UCSD-AML1 (cell line): ENCODE data around the gene PCDH15.

ENCODE experiments used
- DNase-seq: peaks from one replicate; lab custom pipeline; 2025; ENCODE audit not compliant: unreplicated experiment; lab: John Stamatoyannopoulos, UW

PCDH15 gene

DNA sequence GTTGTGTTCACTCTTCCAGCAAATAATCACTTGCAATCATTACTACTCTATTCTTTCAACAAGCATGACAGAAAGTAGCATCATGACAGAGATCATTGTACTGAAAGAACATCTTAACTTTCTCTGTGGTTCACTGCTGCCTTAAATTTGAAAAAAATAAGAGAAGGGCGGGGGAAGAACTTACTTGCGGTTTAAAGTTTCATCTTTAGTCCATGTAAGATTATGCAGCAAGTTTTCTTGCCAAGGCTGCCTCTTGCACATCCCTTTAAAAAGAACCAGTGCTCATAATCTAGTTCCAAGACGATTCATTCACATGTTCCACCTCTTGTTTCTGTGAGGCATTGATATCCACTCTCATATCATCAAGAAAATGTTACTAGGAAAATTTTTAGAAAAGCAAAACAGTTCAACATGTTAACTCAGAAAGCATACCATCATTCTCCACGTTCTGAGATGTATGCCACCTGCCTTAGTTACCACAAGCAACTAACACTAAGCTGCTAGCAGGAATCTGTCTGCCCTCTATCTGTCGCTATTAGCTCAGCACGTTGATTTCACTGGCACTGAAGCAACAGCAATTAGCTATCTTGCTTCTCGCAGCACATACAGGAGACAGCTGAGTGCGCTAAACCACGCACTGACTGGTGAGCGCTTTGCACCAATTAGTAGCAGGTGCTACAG is at the start of gene PCDH15:
Gene PCDH15, minus strand, starts transcription at position 491 of the 681 bp plus-strand sequence. CDS start 136,969 bp downstream, outside the sequence.
- peak; percentile 2 for DNase-seq

DNA sequence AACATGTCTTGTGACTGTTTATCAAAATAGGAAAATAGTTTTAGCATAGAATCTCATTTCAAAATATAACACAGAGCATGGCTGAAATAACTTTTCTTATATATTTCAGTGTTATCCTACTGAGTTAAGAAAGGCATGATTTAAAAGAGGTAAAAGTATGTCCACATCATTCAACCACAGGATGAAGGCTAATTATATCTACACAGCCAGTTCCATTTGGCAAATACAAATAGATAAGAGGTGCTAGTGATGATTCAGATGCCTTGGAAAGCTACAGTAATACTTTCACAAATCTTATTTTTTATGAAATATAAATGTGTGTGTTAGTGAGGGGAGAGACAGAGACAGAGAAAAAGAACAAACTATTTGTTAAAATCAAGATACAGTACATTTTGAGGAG is 42.9 kb upstream of the PCDH15 start:
- no peak for DNase-seq

DNA sequence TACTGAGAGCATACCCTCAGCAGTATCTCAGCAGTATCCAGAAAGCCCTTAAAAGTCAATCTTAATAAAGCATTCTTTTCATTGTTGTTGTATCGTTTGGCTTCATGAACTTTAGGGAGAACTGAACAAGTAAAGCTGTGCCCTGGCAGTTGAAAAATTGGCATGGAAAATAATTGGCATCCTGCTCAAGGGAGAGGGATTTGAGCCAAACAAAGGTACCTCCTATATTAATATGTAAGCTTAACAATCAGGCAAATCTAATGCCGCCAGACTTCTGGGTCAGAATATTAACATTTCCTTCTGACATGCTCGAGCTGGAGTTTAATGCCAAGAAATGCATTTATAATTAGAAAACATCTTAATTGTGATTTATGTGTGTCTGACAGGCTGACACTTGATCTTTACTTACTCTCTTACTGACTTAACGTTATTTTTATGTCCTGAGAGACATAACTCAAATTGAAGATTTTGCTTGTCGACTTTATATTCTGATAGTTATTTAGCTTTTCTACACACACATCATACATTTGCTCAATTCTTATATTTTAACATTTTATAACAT is 42.1 kb upstream of the PCDH15 start:
- no peak for DNase-seq

DNA sequence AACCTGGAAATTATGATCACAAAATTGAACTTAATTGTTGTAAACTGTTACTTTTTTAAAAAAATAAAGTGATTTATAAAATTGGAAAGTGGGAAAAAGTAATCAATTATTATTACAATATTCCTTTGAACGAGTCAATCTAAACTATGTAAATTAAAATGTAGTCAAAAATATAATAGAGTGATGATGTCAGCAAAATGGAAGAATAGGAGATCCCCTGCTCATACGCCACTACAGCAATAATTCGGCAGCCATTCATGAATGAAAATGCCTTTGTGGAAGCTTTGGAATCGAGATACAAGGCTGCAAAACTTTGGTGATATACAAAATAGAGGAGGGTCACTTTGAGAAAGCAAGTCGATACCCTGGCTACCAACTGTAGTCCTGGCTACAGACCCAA is 36.4 kb upstream of the PCDH15 start:
- no peak for DNase-seq

DNA sequence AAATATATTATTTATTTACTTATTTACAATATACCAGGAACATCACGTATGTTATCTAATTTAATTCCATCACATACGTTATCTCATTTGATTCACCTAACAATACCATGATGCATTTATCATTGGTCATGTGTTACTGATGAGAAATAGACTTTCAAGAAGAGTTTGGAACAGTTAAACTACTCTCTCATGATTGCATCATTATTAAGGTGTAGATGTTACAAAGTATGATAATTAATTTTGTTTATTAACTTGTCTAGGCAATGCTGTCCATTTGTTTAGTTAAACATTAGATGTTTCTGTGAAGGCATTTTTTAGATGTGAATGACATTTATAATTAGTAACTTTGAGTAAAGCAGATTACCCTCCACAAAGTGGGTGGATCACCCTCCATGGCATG is 32.0 kb upstream of the PCDH15 start:
- no peak for DNase-seq

DNA sequence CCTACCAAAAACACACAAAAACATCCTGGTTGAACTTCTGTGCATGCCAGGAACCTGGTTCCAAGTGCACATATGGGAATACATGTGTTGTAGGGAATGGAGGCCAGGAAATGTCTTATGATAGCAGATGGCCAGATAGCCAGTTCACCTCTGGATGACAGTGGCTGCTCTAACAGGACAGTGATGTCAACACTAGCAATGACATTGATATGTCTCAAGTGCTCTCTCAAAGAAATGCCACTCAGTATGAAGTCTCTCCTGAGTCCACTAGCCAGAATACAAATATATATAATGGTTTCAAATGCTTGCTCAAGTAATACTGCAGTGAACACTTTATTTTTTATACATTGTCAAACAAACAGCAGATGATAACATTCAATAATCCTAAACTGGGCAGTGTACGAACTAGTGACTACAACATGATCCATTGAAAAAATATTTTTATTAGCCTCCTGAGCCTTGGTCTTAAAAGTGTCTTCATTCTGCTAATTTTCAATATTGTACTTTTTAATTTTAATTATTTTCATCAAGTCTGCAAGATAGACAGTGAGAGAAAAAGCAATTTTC is 26.0 kb upstream of the PCDH15 start:
- no peak for DNase-seq

DNA sequence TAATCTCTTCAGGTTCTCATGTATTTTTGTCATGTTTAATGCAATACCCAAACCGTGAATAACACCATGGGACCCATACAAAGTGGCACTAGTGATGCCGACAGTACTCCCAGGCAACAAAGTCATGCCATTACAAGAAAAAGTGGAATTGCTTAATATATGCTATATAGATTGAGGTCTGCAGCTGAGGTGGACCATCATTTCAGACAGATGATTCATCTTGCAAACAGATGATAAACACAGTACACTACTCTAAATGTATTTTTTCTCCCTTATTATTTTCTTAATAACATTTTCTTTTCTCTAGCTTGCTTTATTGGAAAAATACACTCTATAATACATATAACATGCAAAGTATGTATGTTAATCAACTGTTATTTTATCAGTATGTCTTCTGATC is 14.6 kb upstream of the PCDH15 start:
- DNase-seq: no peak

DNA sequence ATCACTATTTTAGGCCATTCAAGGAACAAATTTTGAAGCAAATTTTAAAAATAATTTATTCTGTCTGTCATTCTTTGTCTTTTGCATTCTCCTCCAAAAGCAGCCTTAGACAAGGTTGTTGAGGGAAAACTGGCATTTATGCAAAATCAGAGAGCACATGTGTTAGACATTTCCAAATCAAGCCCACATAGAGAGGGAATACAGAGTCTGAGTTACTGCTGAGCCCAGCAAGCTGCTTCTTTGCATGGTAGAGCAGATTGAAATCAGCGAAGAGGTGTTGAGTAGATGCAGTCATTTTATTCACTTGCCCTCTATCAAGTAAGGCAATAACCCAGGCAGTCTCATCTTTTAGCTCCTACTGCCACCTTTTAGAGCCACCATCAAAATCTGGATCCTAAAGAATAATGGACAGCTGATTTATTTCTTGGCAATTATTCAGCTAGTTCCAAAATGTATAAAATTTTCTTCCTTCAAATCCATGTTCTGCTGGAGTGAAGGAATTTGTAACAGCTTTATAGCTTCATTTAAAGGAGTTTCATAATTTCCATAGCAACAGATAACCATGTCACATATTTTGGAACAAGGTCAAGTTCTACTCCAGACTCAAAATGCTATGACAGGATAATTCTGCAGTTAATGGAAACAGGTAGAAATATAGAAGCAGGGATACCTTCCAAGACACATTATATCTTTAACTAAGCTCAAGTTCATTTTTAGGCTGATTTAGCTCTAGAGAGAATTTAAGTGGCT is 7.3 kb upstream of the PCDH15 start:
- DNase-seq: no peak

DNA sequence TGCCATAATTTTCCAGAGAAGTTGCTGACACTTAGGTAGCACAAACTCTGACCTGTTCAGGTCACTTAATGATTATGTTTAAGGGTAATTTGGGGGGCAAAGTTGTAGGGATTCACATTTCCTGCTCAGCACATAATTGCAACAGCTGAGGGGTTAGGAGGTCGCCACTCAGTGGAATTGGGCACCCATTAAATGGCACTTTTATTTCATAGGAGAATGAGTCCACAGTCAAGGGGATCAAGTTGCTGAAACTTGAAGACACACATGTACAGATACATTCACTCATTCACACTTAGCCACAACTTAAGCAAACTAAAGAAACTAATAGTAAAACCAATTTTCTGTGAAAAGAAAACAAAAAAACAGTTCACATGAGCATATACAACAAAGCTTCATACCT is 1.5 kb downstream of the PCDH15 start:
- no peak for DNase-seq

DNA sequence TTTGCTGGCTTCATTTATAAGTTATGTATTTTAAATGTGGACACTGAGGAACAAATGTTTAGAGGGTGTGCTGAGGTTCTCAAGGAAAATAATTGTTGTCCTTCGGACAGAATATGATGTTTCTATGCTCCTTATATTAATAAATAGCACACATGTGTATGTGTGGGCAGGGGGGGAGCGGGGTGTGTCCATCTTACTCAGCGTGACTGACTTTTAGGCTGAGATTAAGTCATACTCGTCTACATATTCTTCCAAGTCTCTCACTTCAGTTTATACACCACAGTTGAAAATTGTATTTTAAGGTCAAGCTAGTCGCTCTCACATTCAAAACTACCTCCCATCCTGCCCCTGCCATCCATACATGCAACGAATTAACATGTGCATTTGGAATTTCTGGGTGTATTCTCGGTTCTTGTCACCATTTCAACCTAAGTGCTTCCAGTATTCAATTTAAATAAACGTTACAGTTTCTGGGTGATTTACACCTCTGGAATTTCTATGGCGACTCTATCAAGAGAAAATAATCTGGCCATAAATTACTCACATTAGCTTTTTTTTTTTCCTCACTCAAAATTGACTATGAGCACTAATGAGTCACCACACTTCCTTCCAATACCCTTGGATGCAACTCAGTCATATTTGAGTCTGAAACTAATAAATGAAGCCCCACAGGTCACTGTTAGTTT is 3.3 kb downstream of the PCDH15 start:
- DNase-seq: no peak

DNA sequence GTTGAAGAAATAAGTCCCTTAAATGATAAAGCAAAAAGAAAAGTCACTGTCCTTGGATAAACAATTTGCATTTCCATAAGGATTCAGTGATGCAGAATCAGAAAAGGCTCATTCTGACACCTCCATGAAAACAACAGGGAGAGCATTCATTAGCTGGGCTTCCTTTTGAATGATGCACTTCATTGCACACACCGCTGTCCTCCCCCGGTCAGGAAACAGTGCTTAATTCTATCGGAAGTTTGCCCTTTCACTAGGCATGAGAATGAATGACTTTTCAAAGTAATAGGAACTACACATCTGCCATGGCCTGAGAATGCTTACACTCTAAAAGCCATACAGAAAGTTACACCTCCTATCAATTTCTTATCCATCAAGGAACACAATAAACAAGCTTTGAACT is 4.2 kb downstream of the PCDH15 start:
- no peak for DNase-seq

DNA sequence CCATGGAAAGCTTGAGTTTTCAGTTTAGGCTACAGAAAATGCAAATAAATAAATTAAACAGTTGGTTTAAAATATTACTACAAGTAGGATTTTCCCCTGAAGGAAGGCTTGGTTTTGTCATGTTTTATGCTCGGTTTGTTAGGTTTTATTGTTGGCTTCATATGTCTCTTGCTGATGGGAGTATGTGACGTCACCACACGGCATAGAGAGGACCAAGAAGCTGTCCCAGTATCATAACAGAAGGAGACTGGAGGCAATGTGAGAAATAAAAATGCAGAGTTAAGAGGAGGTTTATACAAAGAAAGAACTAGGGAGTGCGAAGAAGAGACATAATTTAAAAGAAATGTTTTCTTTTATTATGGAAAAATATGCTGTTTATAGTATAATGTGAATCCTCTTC is 24.4 kb downstream of the PCDH15 start:
- DNase-seq: no peak

DNA sequence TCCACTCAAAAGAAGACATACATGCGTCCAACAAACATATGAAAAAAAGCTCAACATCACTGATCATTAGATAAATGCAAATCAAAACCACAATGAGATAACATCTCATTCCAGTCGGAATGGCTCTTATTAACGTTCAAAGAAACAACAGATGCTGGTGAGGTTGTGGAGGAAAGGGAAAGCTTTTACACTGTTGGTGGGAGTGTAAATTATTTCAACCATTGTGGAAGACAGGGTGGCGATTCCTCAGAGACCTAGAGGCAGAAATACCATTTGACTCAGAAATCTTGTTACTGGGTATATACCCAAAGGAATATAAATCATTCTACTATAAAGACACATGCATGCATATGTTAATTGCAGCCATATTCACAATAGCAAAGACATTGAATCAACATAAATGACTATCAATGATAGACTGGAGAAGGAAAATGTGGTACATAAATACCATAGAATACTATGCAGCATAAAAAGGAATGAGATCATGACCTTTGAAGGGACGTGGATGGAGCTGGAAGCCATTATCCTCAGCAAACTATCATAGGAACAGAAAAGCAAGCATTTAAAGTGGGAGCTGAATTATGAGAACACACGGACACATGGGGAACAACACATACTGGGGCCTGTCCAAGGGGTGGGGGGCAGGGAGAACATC is 28.4 kb downstream of the PCDH15 start:
- DNase-seq: no peak

DNA sequence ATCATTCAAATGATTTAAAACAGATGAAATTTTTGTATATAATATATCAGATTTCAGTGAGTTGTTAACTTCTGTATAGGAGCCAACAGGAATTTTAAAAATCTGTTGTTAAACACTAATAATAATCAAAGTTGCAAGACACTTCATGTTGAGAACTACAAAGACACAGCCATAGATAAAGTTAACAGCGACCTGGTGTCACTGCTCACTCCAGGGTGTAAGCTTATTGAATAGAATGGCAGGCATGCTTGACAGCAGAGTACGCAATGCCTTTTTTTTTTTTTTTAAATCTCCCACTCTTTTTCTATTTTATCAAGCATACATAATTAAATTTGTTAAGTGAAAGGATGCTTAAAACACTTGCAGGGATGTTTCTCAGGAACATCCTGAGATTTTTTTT is 32.0 kb downstream of the PCDH15 start:
- no peak for DNase-seq

DNA sequence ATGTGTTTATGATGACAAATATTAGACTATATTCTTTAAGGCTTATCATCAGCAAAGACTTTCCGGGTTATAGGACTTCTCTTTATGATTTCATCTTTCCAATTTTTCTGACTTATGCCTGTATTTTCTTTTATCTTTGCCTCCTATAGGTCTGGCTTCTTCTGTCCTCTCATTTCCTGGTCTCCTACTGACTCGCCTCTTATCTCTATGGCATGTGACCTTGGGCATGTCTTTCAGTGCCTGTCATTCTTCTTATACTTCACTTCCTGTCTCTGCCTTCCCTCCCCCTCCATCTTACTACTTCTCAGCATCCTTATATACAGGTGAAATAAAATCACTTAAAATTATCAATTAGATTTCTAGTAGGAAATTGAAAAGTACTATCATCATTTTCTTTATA is 42.2 kb downstream of the PCDH15 start:
- DNase-seq: no peak

DNA sequence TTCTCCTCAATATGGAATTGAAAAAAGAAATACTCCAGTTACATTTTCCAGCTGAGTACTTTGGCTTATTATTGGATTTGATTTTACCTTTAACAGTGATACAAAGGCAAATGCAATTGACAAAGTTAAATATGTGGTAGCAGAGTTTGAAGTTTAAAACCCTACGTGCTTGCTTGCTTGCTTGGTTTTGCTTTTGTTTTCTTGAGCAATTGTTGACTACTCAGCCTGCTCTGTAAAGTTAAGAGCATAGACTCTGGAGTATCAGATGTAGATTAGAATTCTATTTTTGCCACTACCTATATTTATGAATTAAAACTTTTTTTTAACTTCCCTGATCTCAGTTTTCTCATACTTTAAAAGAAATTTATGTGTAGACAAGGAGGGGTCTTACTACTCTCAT is 51.4 kb downstream of the PCDH15 start:
- DNase-seq: no peak

DNA sequence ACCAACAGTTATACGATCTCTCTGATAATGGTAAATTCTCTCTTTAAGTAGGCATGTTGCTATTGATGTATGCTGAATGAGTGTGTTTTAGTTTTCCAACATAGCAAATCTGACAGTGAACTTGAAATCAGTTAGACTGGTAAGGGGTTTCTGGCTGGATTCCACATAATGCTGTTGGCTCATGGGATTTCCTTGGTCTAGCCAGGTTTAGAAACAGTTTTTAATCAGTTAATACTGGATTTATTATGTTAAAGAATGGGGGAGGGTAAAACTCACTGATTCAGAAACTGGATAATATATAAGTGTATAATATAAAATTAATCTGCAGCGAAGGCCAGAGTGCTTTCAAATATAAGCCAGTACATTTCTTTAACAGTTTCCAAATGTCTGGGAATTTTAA is 55.6 kb downstream of the PCDH15 start:
- DNase-seq: no peak

DNA sequence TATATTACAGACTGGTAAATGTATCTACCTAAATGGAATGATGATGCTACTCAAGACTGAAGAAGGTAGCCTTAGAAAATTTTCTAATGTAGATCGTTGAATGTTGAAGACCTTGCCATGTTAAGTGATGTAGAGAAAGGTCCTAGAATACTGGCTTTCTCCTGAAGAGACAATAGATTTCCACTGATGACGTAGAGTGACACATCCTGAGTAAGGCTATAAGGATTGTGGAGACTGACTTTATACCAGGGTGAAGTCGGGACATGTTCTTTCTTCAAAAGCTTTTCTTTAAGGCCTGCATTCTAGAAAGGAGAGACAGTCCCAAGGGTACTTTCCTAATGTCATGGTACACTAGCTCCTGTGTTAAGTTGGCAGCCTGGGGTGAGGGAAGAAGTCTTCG is 58.6 kb downstream of the PCDH15 start:
- no peak for DNase-seq

DNA sequence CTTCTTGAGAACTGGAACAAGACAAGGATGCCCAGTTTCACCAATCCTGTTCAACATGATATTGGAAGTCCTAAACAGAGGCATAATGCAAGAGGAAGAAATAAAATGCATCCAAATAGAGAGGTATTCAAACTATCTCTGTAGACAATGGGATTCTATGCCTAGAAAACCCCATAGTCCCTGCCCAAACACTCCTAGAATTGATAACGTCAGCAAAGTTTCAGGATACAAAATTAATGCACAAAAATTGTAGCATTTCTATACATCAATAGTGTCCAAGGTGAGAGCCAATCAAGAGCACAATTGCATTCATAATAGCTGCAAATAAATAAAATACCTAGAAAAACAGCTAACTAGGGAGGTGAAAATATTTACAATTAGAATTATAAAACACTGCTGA is 72.5 kb downstream of the PCDH15 start:
- no peak for DNase-seq

DNA sequence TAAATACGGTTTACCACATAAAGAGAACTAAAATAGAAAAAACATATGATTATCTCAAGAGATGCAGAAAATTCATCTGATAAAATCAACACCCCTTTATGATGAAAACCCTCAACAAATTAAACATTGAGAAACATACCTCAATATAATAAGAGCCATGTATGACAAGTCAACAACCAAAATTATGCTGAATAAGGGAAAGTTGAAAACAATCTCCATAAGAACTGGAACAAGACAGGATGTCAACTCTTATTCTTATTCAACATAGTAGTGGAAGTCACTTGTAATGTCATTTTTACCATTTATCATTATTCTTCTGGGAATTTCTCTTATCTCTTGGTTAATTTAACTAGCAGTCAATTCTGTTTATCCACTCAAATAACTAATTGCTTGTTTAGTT is 79.0 kb downstream of the PCDH15 start:
- DNase-seq: no peak

DNA sequence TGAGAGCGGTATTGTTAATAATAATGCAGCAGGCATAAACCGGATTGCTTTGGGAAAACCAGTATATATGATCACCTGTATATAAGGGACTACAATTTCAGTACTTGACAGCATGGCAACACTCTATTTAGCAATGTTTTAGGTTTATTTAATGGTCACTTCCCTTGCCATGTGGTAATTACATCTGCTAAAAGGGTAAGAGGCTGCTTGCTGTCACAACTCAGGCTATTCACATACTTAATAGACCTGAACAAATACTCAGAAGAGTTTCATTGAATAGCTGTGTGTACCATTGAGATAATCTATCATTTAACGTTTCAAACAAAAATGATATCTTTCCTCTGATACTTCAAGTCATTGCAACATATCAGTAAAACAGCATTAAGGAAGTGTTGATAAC is 90.1 kb downstream of the PCDH15 start:
- DNase-seq: no peak
